Suprapubic skin (tissue), 4 donors: Measurements from ENCODE around the gene GBP5.

ENCODE experiments used
- POLR2A ChIP-seq, 2 donors: fragments of 450-650 bp; IDR thresholded peaks; one replicate each; pipeline ENCODE4 v1.6.1; 2017; ENCODE audit warnings: antibody characterized with exemption in 2 of 2, mild to moderate bottlenecking in 2 of 2, moderate library complexity in 2 of 2
- POLR2AphosphoS5 ChIP-seq, 3 donors: sonication (generic); formaldehyde crosslinking; IDR thresholded peaks; one replicate each; pipeline ENCODE4 v1.6.1; 2017; ENCODE audit warnings: antibody characterized with exemption in 3 of 3
- TF ChIP-seq, protein P1 (sequence below), 2 donors: fragments of 200-600 bp in 1 of 2; fragments of 450-650 bp in 1 of 2; sonication (generic) in 1 of 2; IDR thresholded peaks; one replicate each; pipeline ENCODE4 v1.5.1; 2016 to 2019; ENCODE audit warnings: antibody characterized with exemption in 2 of 2, mild to moderate bottlenecking in 1 of 2, moderate library complexity in 1 of 2

DNA sequence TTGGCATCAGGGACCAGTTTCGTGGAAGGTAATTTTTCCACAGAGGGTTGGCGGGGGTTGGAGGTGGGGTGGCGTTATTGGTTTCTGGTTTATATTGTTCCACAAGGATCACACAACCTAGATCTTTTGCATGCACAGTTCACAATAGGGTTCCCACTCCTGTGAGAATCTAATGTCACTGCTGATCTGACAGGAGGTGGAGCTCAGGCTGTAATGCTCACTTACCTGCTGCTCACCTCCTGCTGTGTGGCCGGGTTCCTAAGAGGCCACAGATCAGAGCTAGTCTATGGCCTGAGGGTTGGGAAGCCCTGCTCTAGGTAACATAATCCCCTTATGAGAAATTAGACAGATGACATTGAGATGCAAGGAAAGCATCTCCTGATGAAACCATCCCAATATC, 12.6 kb downstream of the GBP5 start:
- TF ChIP-seq, protein P1, sequence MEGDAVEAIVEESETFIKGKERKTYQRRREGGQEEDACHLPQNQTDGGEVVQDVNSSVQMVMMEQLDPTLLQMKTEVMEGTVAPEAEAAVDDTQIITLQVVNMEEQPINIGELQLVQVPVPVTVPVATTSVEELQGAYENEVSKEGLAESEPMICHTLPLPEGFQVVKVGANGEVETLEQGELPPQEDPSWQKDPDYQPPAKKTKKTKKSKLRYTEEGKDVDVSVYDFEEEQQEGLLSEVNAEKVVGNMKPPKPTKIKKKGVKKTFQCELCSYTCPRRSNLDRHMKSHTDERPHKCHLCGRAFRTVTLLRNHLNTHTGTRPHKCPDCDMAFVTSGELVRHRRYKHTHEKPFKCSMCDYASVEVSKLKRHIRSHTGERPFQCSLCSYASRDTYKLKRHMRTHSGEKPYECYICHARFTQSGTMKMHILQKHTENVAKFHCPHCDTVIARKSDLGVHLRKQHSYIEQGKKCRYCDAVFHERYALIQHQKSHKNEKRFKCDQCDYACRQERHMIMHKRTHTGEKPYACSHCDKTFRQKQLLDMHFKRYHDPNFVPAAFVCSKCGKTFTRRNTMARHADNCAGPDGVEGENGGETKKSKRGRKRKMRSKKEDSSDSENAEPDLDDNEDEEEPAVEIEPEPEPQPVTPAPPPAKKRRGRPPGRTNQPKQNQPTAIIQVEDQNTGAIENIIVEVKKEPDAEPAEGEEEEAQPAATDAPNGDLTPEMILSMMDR (IDR thresholded peaks at IDR 0.05) = no peak
- no peak for TF ChIP-seq POLR2A (IDR thresholded peaks at IDR 0.05)
- no peak for TF ChIP-seq POLR2AphosphoS5 (IDR thresholded peaks at IDR 0.05)
